CD14-positive monocyte (primary cell): ENCODE results near the gene CD80. TPM values are rescaled to one million over a fixed set of nuclear protein-coding genes. Genes with fewer than 3 reads are reported as not detected.
A peak's percentile ranks its signal among the peaks of the same experiment; 100 is the strongest.

ENCODE experiments used
- DNase-seq, 3 donors: peaks; one replicate each; pipeline ENCODE4 v3.0.0-alpha.2; 2011 to 2022
- H2AFZ ChIP-seq: 2 replicates; pipeline ENCODE4 v1.6.0; 2012; ENCODE audit warnings: mild to moderate bottlenecking, low read depth, low read length, inconsistent platforms; ENCODE audit not compliant: insufficient read depth, poor library complexity, severe bottlenecking
- H3K27ac ChIP-seq, 2 donors: 1 replicate in 1 of 2; 2 replicates in 1 of 2; pipeline ENCODE4 v1.5.1; 2012 to 2013; ENCODE audit warnings: low read length in 2 of 2, control low read depth in 1 of 2, inconsistent platforms in 1 of 2, low read depth in 1 of 2, mild to moderate bottlenecking in 1 of 2
- H3K27me3 ChIP-seq, 2 donors: one replicate each; pipeline versions ENCODE4 v1.6.0 to v1.6.1; 2011 to 2013; ENCODE audit warnings: low read length in 2 of 2; ENCODE audit not compliant: control insufficient read depth in 2 of 2, insufficient read depth in 2 of 2
- H3K36me3 ChIP-seq, 2 donors: replicated peaks in 1 of 2; 1 replicate in 1 of 2; 2 replicates in 1 of 2; pipeline versions ENCODE4 v1.5.1 to v1.6.1; 2012 to 2013; ENCODE audit warnings: low read length in 2 of 2, control low read depth in 1 of 2, inconsistent platforms in 1 of 2, mild to moderate bottlenecking in 1 of 2; ENCODE audit not compliant: insufficient read depth in 2 of 2, control insufficient read depth in 1 of 2
- H3K4me1 ChIP-seq, 2 donors: 1 replicate in 1 of 2; 2 replicates in 1 of 2; pipeline versions ENCODE4 v1.5.1 to v1.6.1; 2012 to 2013; ENCODE audit warnings: low read length in 2 of 2, control low read depth in 1 of 2, inconsistent platforms in 1 of 2, mild to moderate bottlenecking in 1 of 2, moderate library complexity in 1 of 2; ENCODE audit not compliant: insufficient read depth in 2 of 2, control insufficient read depth in 1 of 2
- H3K4me2 ChIP-seq: replicated peaks from 2 replicates; pipeline ENCODE3; 2012; ENCODE audit warnings: low read length, moderate library complexity, mild to moderate bottlenecking; ENCODE audit not compliant: poor library complexity, severe bottlenecking; ENCODE audit errors: extremely low read depth
- H3K4me3 ChIP-seq, 3 experiments: fragments of 200-600 bp in 1 of 3; sonication (generic) in 1 of 3; replicated peaks in 1 of 3; 1 replicate in 2 of 3; 2 replicates in 1 of 3; pipeline ENCODE4 v1.5.1; 2011 to 2013; ENCODE audit warnings: low read length in 3 of 3, mild to moderate bottlenecking in 3 of 3, control low read depth in 2 of 3, low read depth in 2 of 3, inconsistent platforms in 1 of 3, moderate library complexity in 1 of 3
- H3K79me2 ChIP-seq: 2 replicates; pipeline ENCODE4 v1.6.0; 2012; ENCODE audit warnings: mild to moderate bottlenecking, control low read depth, inconsistent platforms, low read length, moderate library complexity; ENCODE audit not compliant: insufficient read depth
- H3K9ac ChIP-seq: 2 replicates; pipeline ENCODE4 v1.6.0; 2017; ENCODE audit warnings: low read length, mild to moderate bottlenecking; ENCODE audit not compliant: insufficient read depth, poor library complexity, severe bottlenecking
- H3K9me3 ChIP-seq, 2 donors: replicated peaks in 1 of 2; 1 replicate in 1 of 2; 2 replicates in 1 of 2; pipeline versions ENCODE4 v1.5.1 to v1.6.1; 2012 to 2013; ENCODE audit warnings: low read length in 2 of 2, control low read depth in 1 of 2; ENCODE audit not compliant: control insufficient read depth in 1 of 2, insufficient read depth in 1 of 2
- H4K20me1 ChIP-seq: 2 replicates; pipeline ENCODE4 v1.6.0; 2012; ENCODE audit warnings: mild to moderate bottlenecking, low read length, control low read depth, moderate library complexity; ENCODE audit not compliant: insufficient read depth
- H3K27ac Mint-ChIP-seq, 7 donors: one replicate each; pipeline ENCODE4 v1.8.0; 2020; ENCODE audit warnings: mild to moderate bottlenecking in 7 of 7, mixed read lengths in 7 of 7, moderate library complexity in 6 of 7, inconsistent platforms in 2 of 7
- H3K27me3 Mint-ChIP-seq, 3 donors: one replicate each; pipeline ENCODE4 v1.8.0; 2021 to 2022; ENCODE audit warnings: low read depth in 3 of 3, mild to moderate bottlenecking in 3 of 3, mixed read lengths in 3 of 3, moderate library complexity in 3 of 3, inconsistent platforms in 1 of 3
- H3K36me3 Mint-ChIP-seq, 2 donors: one replicate each; pipeline ENCODE4 v1.8.0; 2020; ENCODE audit warnings: mixed read lengths in 2 of 2, inconsistent platforms in 1 of 2, mild to moderate bottlenecking in 1 of 2
- H3K4me1 Mint-ChIP-seq: one replicate; pipeline ENCODE4 v1.8.0; 2020; ENCODE audit warnings: mild to moderate bottlenecking, mixed read lengths
- H3K4me3 Mint-ChIP-seq, 2 donors: one replicate each; pipeline ENCODE4 v1.8.0; 2020; ENCODE audit warnings: mild to moderate bottlenecking in 2 of 2, mixed read lengths in 2 of 2, moderate library complexity in 1 of 2
- H3K9me3 Mint-ChIP-seq, 7 donors: one replicate each; pipeline ENCODE4 v1.8.0; 2020 to 2022; ENCODE audit warnings: mixed read lengths in 7 of 7, mild to moderate bottlenecking in 6 of 7, moderate library complexity in 6 of 7, inconsistent platforms in 2 of 7
- CTCF ChIP-seq: fragments of 200-600 bp; IDR thresholded peaks from one replicate; pipeline ENCODE4 v1.8.0; 2022; ENCODE audit warnings: antibody characterized with exemption, mild to moderate bottlenecking
- WGBS: methylation state at CpG from one replicate; pipeline ENCODE4 v1.1.5; 2013; ENCODE audit warnings: missing lambda C conversion rate; ENCODE audit not compliant: insufficient coverage; 5-methylcytosine and 5-hydroxymethylcytosine counted together
- intact Hi-C, 2 donors: fragments of 100-400 bp; cut with micrococcal nuclease; formaldehyde crosslinking; loops; one replicate each; pipeline versions ENCODE4 v1.15.0 to v1.15.1; 2023
- polyA plus RNA-seq, 3 donors: library from polyadenylated mRNA; depleted of rRNA in 1 of 3; unstranded in 2 of 3; stranded (reverse) in 1 of 3; fragments of 300-500 nt in 2 of 3; fragments of >200 nt in 1 of 3; fragmentation: Illumina TruSeq in 2 of 3; gene quantifications; 1 replicate in 2 of 3; 2 replicates in 1 of 3; pipeline ENCODE4 v1.2.3, GENCODE V29; 2012 to 2021

CD80 gene
- polyA plus RNA-seq, 3 donors, result 0.47 to 0.87 (median 0.47) TPM

- WGBS, result 93% methylated on average over 2 of the region's 6 CpGs
Measured at GRCh38 chr3:119599558-119600174, 40.3 kb upstream of the CD80 start.

GRCh38 chr3:119598410-119599098 is 39.1 kb upstream of the CD80 start:
- Histone ChIP-seq H3K9me3 (no peaks in the 10 kb centered on the region), H3K4me3 (no peak overlapping the region), H3K4me1 (peaks cover 18 to 26% of the 10 kb centered on the region in 2 donors), H3K36me3 (no peaks in the 10 kb centered on the region), H4K20me1 (no peaks in the 10 kb centered on the region), H3K27me3 (no peaks in the 10 kb centered on the region), H3K9ac (no peak overlapping the region), H3K79me2 (no peaks in the 10 kb centered on the region), H3K27ac (no peak overlapping the region), H3K4me2 (no peak overlapping the region), H2AFZ (no peak overlapping the region)
- no peak overlapping the region for H3K4me3 Mint-ChIP-seq
- 100% methylated on average over 1 of the region's 1 CpG for WGBS
- no peak for TF ChIP-seq CTCF
- peaks cover 0 to 3% (median 2%) of the 10 kb centered on the region in 3 donors for H3K27me3 Mint-ChIP-seq
- H3K27ac Mint-ChIP-seq, result no peak overlapping the region
- H3K36me3 Mint-ChIP-seq, result no peaks in the 10 kb centered on the region
- DNase-seq, result no peak
- intact Hi-C loops, result no loop called here
- no peaks in the 10 kb centered on the region for H3K9me3 Mint-ChIP-seq
- peaks cover 28% of the 10 kb centered on the region for H3K4me1 Mint-ChIP-seq

More at GRCh38 chr3:119599558-119600174, 40.3 kb upstream of the CD80 start:
- no peaks in the 10 kb centered on the region for H3K36me3 ChIP-seq
- no peak for TF ChIP-seq CTCF
- peak overlapping the region in 1 of 7 donors; percentile 56 for H3K27ac Mint-ChIP-seq
- no peak overlapping the region for H3K27ac ChIP-seq
- no peak overlapping the region for H3K9ac ChIP-seq
- peaks cover 18 to 21% of the 10 kb centered on the region in 2 donors for H3K4me1 ChIP-seq
- H3K79me2 ChIP-seq, result no peaks in the 10 kb centered on the region
- intact Hi-C loops, result no loop called here
- no peaks in the 10 kb centered on the region for H3K9me3 ChIP-seq
- H3K4me3 ChIP-seq, result no peak overlapping the region
- no peaks in the 10 kb centered on the region for H4K20me1 ChIP-seq
- no peak overlapping the region for H3K4me2 ChIP-seq
- peaks cover 24% of the 10 kb centered on the region for H3K4me1 Mint-ChIP-seq
- H2AFZ ChIP-seq, result no peak overlapping the region
- no peaks in the 10 kb centered on the region for H3K27me3 ChIP-seq
- H3K9me3 Mint-ChIP-seq, result no peaks in the 10 kb centered on the region
- H3K27me3 Mint-ChIP-seq, result peaks cover 0 to 3% (median 2%) of the 10 kb centered on the region in 3 donors
- H3K4me3 Mint-ChIP-seq, result no peak overlapping the region
- H3K36me3 Mint-ChIP-seq, result no peaks in the 10 kb centered on the region
- DNase-seq, result no peak
